Keratinocyte (primary cell): ENCODE data around the gene B3GNT3. TPM values are rescaled to one million over a fixed set of nuclear protein-coding genes. Genes with fewer than 3 reads are reported as not detected.

Experiments used
- DNase-seq: peaks from one replicate; pipeline ENCODE4 v3.0.0-alpha.2; 2011; ENCODE audit warnings: low read depth, missing footprints, low spot score
- FAIRE-seq: peaks from 2 replicates; lab custom pipeline; 2011; peaks lifted over from hg19 to GRCh38; lab: Jason Lieb, UNC
- H2AFZ ChIP-seq: 2 replicates; pipeline ENCODE4 v1.6.0; 2012; ENCODE audit warnings: low read length, control low read depth, inconsistent platforms; ENCODE audit not compliant: control insufficient read depth
- H3K27ac ChIP-seq: 2 replicates; pipeline ENCODE4 v1.5.1; 2011; ENCODE audit warnings: low read length; ENCODE audit not compliant: control insufficient read depth, insufficient read depth
- H3K27me3 ChIP-seq: 3 replicates; pipeline ENCODE4 v1.6.0; 2011; ENCODE audit warnings: low read length; ENCODE audit not compliant: control insufficient read depth, insufficient read depth; ENCODE audit errors: extremely low read depth
- H3K36me3 ChIP-seq, 2 experiments: 2 replicates in 1 of 2; 3 replicates in 1 of 2; pipeline ENCODE4 v1.5.1; 2011; ENCODE audit warnings: low read length in 2 of 2, mild to moderate bottlenecking in 1 of 2; ENCODE audit not compliant: control insufficient read depth in 2 of 2, insufficient read depth in 2 of 2; ENCODE audit errors: extremely low read depth in 1 of 2
- H3K4me1 ChIP-seq: 3 replicates; pipeline ENCODE4 v1.5.1; 2011; ENCODE audit warnings: low read length; ENCODE audit not compliant: control insufficient read depth, insufficient read depth; ENCODE audit errors: extremely low read depth
- H3K4me2 ChIP-seq: 3 replicates; pipeline ENCODE4 v1.6.0; 2011; ENCODE audit warnings: low read depth, low read length; ENCODE audit not compliant: control insufficient read depth, insufficient read depth; ENCODE audit errors: extremely low read depth
- H3K4me3 ChIP-seq, 3 experiments: fragments of 200-600 bp in 1 of 3; sonication (generic) in 1 of 3; 2 replicates in 2 of 3; 3 replicates in 1 of 3; pipeline ENCODE4 v1.5.1; 2011 to 2016; ENCODE audit warnings: low read length in 3 of 3, mild to moderate bottlenecking in 3 of 3, control low read depth in 2 of 3, inconsistent platforms in 1 of 3, low read depth in 1 of 3, mixed read lengths in 1 of 3, mixed run types in 1 of 3, moderate library complexity in 1 of 3; ENCODE audit not compliant: control insufficient read depth in 2 of 3, insufficient read depth in 2 of 3; ENCODE audit errors: extremely low read depth in 1 of 3
- H3K79me2 ChIP-seq: 2 replicates; pipeline ENCODE4 v1.6.0; 2012; ENCODE audit warnings: low read length; ENCODE audit not compliant: control insufficient read depth, insufficient read depth
- H3K9ac ChIP-seq: 3 replicates; pipeline ENCODE4 v1.6.0; 2011; ENCODE audit warnings: low read length; ENCODE audit not compliant: control insufficient read depth, insufficient read depth; ENCODE audit errors: extremely low read depth
- H3K9me1 ChIP-seq: 3 replicates; pipeline ENCODE4 v1.6.0; 2011; ENCODE audit warnings: low read length; ENCODE audit not compliant: control insufficient read depth, insufficient read depth; ENCODE audit errors: extremely low read depth
- H3K9me3 ChIP-seq: 2 replicates; pipeline ENCODE4 v1.5.1; 2012; ENCODE audit warnings: low read depth, low read length; ENCODE audit not compliant: control insufficient read depth
- H4K20me1 ChIP-seq: 3 replicates; pipeline ENCODE4 v1.6.0; 2011; ENCODE audit warnings: low read length; ENCODE audit not compliant: control insufficient read depth, insufficient read depth; ENCODE audit errors: extremely low read depth
- EZH2 ChIP-seq: IDR thresholded peaks from one replicate; pipeline ENCODE4 v1.6.1; 2012; ENCODE audit warnings: inconsistent platforms, mild to moderate bottlenecking, low read length, moderate library complexity
- dilution Hi-C: fragments of 300-500 bp; cut with MboI; formaldehyde crosslinking; loops from one replicate; pipeline ENCODE4 v1.7.0; 2020; ENCODE audit warnings: low sequenced_read_pairs; ENCODE audit not compliant: extremely low pct_ligation_motif_present
- polyA plus RNA-seq, 5 experiments: library from polyadenylated mRNA; depleted of rRNA in 3 of 5; stranded (reverse) in 3 of 5; stranded (forward) in 1 of 5; unstranded in 1 of 5; fragments of >200 nt; gene quantifications; 1 replicate in 1 of 5; 2 replicates in 3 of 5; 3 replicates in 1 of 5; pipeline versions ENCODE4 v1.2.1 to v1.2.3, GENCODE V29; 2011 to 2012; ENCODE audit warnings: missing spikeins in 2 of 5, low read depth in 1 of 5, low replicate concordance in 1 of 5
- TF ChIP-seq, protein P1 (sequence below), 3 experiments: IDR thresholded peaks in 1 of 3; conservative IDR thresholded peaks in 1 of 3; optimal IDR thresholded peaks in 1 of 3; 2 replicates in 2 of 3; 3 replicates in 1 of 3; pipeline versions ENCODE3 to v1.5.1; 2011; ENCODE audit warnings: low read length in 3 of 3, mild to moderate bottlenecking in 3 of 3, moderate library complexity in 2 of 3, control low read depth in 1 of 3, inconsistent platforms in 1 of 3; ENCODE audit not compliant: insufficient read depth in 2 of 3; ENCODE audit errors: extremely low read depth in 1 of 3

B3GNT3 gene
- polyA plus RNA-seq, 1 donor (not counting 4 experiments of a cell fraction or from before 2014, with no cell fraction given) = 4.4 TPM

- Histone ChIP-seq H2AFZ (no peak within 1 kb of the TSS), H3K9me1 (no peaks in the 10 kb centered on the region), H3K9ac (no peak within 1 kb of the TSS), H4K20me1 (no peaks in the 10 kb centered on the region), H3K4me3 (no peak within 1 kb of the TSS), H3K4me1 (peaks cover 9% of the 10 kb centered on the region), H3K4me2 (no peak within 1 kb of the TSS), H3K27ac (no peak within 1 kb of the TSS), H3K79me2 (no peaks in the 10 kb centered on the region), H3K9me3 (no peaks in the 10 kb centered on the region), H3K36me3 (no peaks in the 10 kb centered on the region), H3K27me3 (peaks cover 14% of the 10 kb centered on the region)
- no peak for TF ChIP-seq EZH2
- dilution Hi-C loops = no loop called here
- FAIRE-seq (no peak), DNase-seq (no peak)
These were observed 43.6 kb upstream of the B3GNT3 start, which contains the start of gene FCHO1 for GRCh38 chr19:17751103-17751911. Gene FCHO1, plus strand, starts transcription at chr19:17751477. Its CDS starts 3,688 bp downstream, at chr19:17755165.

DNA sequence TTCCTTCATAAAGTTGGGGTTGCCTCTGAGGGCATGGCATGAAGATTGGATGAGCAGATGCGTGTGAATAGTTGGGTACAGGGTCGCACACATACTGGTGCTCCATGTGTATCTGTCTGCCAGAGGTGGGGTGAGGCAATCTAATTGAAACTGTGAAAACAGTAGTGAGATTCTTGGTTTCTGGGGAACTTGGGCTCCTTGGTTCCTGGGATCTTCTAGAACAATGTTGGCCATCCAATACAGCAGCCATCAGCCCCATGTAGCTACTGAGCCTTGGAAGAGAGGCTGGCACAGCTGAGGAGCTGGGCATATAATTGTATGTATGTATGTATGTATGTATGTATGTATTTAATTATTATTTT is 43.0 kb upstream of the B3GNT3 start:
- Histone ChIP-seq H3K9me1 (no peaks in the 10 kb centered on the region), H4K20me1 (no peaks in the 10 kb centered on the region), H3K27ac (no peak overlapping the region), H3K4me1 (peaks cover 9% of the 10 kb centered on the region), H2AFZ (no peak overlapping the region), H3K27me3 (peaks cover 17% of the 10 kb centered on the region), H3K9ac (no peak overlapping the region), H3K4me2 (no peak overlapping the region), H3K79me2 (no peaks in the 10 kb centered on the region), H3K36me3 (no peaks in the 10 kb centered on the region), H3K9me3 (no peaks in the 10 kb centered on the region), H3K4me3 (no peak overlapping the region)
- TF ChIP-seq EZH2 = no peak
- TF ChIP-seq, protein P1, sequence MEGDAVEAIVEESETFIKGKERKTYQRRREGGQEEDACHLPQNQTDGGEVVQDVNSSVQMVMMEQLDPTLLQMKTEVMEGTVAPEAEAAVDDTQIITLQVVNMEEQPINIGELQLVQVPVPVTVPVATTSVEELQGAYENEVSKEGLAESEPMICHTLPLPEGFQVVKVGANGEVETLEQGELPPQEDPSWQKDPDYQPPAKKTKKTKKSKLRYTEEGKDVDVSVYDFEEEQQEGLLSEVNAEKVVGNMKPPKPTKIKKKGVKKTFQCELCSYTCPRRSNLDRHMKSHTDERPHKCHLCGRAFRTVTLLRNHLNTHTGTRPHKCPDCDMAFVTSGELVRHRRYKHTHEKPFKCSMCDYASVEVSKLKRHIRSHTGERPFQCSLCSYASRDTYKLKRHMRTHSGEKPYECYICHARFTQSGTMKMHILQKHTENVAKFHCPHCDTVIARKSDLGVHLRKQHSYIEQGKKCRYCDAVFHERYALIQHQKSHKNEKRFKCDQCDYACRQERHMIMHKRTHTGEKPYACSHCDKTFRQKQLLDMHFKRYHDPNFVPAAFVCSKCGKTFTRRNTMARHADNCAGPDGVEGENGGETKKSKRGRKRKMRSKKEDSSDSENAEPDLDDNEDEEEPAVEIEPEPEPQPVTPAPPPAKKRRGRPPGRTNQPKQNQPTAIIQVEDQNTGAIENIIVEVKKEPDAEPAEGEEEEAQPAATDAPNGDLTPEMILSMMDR (optimal IDR thresholded peaks at IDR 0.05 in 1 of 3, IDR thresholded peaks at IDR 0.05 in 1 of 3, conservative IDR thresholded peaks at IDR 0.05 in 1 of 3; ENCODE audit: extremely low read depth in 1 of 3, insufficient read depth in 2 of 3, low read length in 3 of 3) = no peak
- FAIRE-seq = no peak
- DNase-seq = no peak
- dilution Hi-C loops = no loop called here
